Fibroblast of villous mesenchyme (primary cell): Measurements from ENCODE around the gene TAMALIN. TPM values are rescaled to one million over a fixed set of nuclear protein-coding genes. Genes with fewer than 3 reads are reported as not detected.

Experiments
- DNase-seq: peaks from one replicate; pipeline ENCODE4 v3.0.0-alpha.2; 2010; ENCODE audit warnings: low read depth
- H3K4me3 ChIP-seq: 2 replicates; pipeline ENCODE4 v1.5.1; 2011; ENCODE audit warnings: low read depth, mild to moderate bottlenecking, low read length
- CTCF ChIP-seq: IDR thresholded peaks from 2 replicates; pipeline ENCODE4 v1.5.1; 2012; ENCODE audit warnings: low read depth, mild to moderate bottlenecking, low read length; ENCODE audit not compliant: insufficient read depth
- total RNA-seq: library from RNA; depleted of rRNA; stranded (reverse); fragments of >200 nt; gene quantifications from 2 replicates; pipeline ENCODE4 v1.2.3, GENCODE V29; 2012

Gene TAMALIN
- total RNA-seq, 1 donor, result 2.2 TPM

- H3K4me3 ChIP-seq, result no peak overlapping the region
- no peak for DNase-seq
- TF ChIP-seq CTCF, result no peak
Observed at GRCh38 chr12:52011602-52012214, 5.0 kb downstream of the TAMALIN start.

GRCh38 chr12:52013626-52014310, 7.0 kb downstream of the TAMALIN start:
- TF ChIP-seq CTCF, result no peak
- no peak for DNase-seq
- no peak overlapping the region for H3K4me3 ChIP-seq

GRCh38 chr12:52014567-52015530, 8.1 kb downstream of the TAMALIN start:
- no peak for DNase-seq
- H3K4me3 ChIP-seq, result no peak overlapping the region
- no peak for TF ChIP-seq CTCF

GRCh38 chr12:52015532-52016041, 8.8 kb downstream of the TAMALIN start:
- H3K4me3 ChIP-seq, result no peak overlapping the region
- DNase-seq, result no peak
- no peak for TF ChIP-seq CTCF

- H3K4me3 ChIP-seq, result no peak overlapping the region
- TF ChIP-seq CTCF, result no peak
- no peak for DNase-seq
Observed at GRCh38 chr12:52018433-52019112, 11.8 kb downstream of the TAMALIN start.

- no peak overlapping the region for H3K4me3 ChIP-seq
- TF ChIP-seq CTCF, result no peak
- DNase-seq, result no peak
Observed at GRCh38 chr12:52019113-52019770, 12.5 kb downstream of the TAMALIN start.
